ENCODE data around the gene NFXL1.

Gene NFXL1

GRCh38 chr4:47882228-47882627, 32.2 kb downstream of the NFXL1 start:
- no peak for TF ChIP-seq CTCF (IDR thresholded peaks at IDR 0.05; ENCODE audit: low read depth, low read length, missing control alignments)
- no peak for DNase-seq (ENCODE audit: extremely low read depth, low read depth)
- H3K4me3 ChIP-seq (replicated peaks; ENCODE audit: low read depth, low read length), result no peak overlapping the region

- no peak for DNase-seq (ENCODE audit: extremely low read depth, low read depth)
- no peak overlapping the region for H3K4me3 ChIP-seq (replicated peaks; ENCODE audit: low read depth, low read length)
- TF ChIP-seq CTCF (IDR thresholded peaks at IDR 0.05; ENCODE audit: low read depth, low read length, missing control alignments), result no peak
Measured at GRCh38 chr4:47879458-47879857, 34.9 kb downstream of the NFXL1 start.

- no peak overlapping the region for H3K4me3 ChIP-seq (replicated peaks; ENCODE audit: low read depth, low read length)
- no peak for DNase-seq (ENCODE audit: extremely low read depth, low read depth)
- no peak for TF ChIP-seq CTCF (IDR thresholded peaks at IDR 0.05; ENCODE audit: low read depth, low read length, missing control alignments)
Measured at GRCh38 chr4:47876784-47877546, 37.4 kb downstream of the NFXL1 start.

GRCh38 chr4:47876310-47876709, 38.1 kb downstream of the NFXL1 start:
- H3K4me3 ChIP-seq (replicated peaks; ENCODE audit: low read depth, low read length), result no peak overlapping the region
- DNase-seq (ENCODE audit: extremely low read depth, low read depth), result no peak
- no peak for TF ChIP-seq CTCF (IDR thresholded peaks at IDR 0.05; ENCODE audit: low read depth, low read length, missing control alignments)

- TF ChIP-seq CTCF (IDR thresholded peaks at IDR 0.05; ENCODE audit: low read depth, low read length, missing control alignments), result no peak
- DNase-seq (ENCODE audit: extremely low read depth, low read depth), result no peak
- no peak overlapping the region for H3K4me3 ChIP-seq (replicated peaks; ENCODE audit: low read depth, low read length)
Measured at GRCh38 chr4:47873877-47874541, 40.4 kb downstream of the NFXL1 start.

- no peak for DNase-seq (ENCODE audit: extremely low read depth, low read depth)
- no peak for TF ChIP-seq CTCF (IDR thresholded peaks at IDR 0.05; ENCODE audit: low read depth, low read length, missing control alignments)
Measured at GRCh38 chr4:47863486-47863885, 50.9 kb downstream of the NFXL1 start.

More at GRCh38 chr4:47863486-47863885, 50.9 kb downstream of the NFXL1 start:
- H3K4me3 ChIP-seq (replicated peaks; ENCODE audit: low read depth, low read length), result no peak overlapping the region
